WTC11 (cell line): Measurements from ENCODE around the gene THEM5. TPM values are rescaled to one million over a fixed set of nuclear protein-coding genes. Genes with fewer than 3 reads are reported as not detected.
"Not testable (repeated sequence)": the region's sequence is repeated elsewhere in the genome, so short reads cannot be mapped to it uniquely, and the experiment has no call there.

ENCODE experiments used
- ATAC-seq: fragments of 200-7000 bp; cut with Tn5 transposase; 2 replicates; pipeline ENCODE4 v1.10.0; 2021; ENCODE audit warnings: mild to moderate bottlenecking, moderate library complexity
- CTCF ChIA-PET: fragments of 300-600 bp; sonication (Branson Sonifier 250); formaldehyde crosslinking; loops from one replicate; lab custom pipeline; 2021; ENCODE audit warnings: antibody characterized with exemption; lab: Charles Lee
- POLR2A ChIA-PET: fragments of 350-600 bp; sonication (Branson Sonifier 250); formaldehyde crosslinking; loops from one replicate; lab custom pipeline; 2021; ENCODE audit warnings: antibody characterized with exemption; lab: Charles Lee
- DNase-seq: peaks from one replicate; pipeline ENCODE4 v3.0.0; 2021; ENCODE audit warnings: low spot score
- H3K27ac Mint-ChIP-seq: 2 replicates; pipeline ENCODE4 v1.8.0; 2021; ENCODE audit warnings: mixed read lengths
- H3K27me3 Mint-ChIP-seq: 2 replicates; pipeline ENCODE4 v1.8.0; 2021; ENCODE audit warnings: low read depth, mild to moderate bottlenecking, moderate library complexity, mixed read lengths
- H3K36me3 Mint-ChIP-seq: 2 replicates; pipeline ENCODE4 v1.8.0; 2021; ENCODE audit warnings: mixed read lengths
- H3K4me1 Mint-ChIP-seq: 2 replicates; pipeline ENCODE4 v1.8.0; 2022; ENCODE audit warnings: mixed read lengths
- H3K4me3 Mint-ChIP-seq: 2 replicates; pipeline ENCODE4 v1.8.0; 2021; ENCODE audit warnings: mild to moderate bottlenecking, moderate library complexity, mixed read lengths
- H3K9me3 Mint-ChIP-seq: 2 replicates; pipeline ENCODE4 v1.8.0; 2021; ENCODE audit warnings: mixed read lengths
- ATF1 ChIP-seq: sonication (generic); formaldehyde crosslinking; IDR thresholded peaks from 2 replicates; pipeline ENCODE4 v1.8.1; 2023; ENCODE audit warnings: mild to moderate bottlenecking, moderate library complexity, missing genetic modification reagents
- E2F5 ChIP-seq: sonication (generic); formaldehyde crosslinking; IDR thresholded peaks from 2 replicates; pipeline ENCODE4 v1.8.1; 2022; ENCODE audit warnings: mild to moderate bottlenecking, moderate library complexity, missing genetic modification reagents
- ETV6 ChIP-seq: sonication (generic); formaldehyde crosslinking; IDR thresholded peaks from 2 replicates; pipeline ENCODE4 v1.8.1; 2022; ENCODE audit warnings: mild to moderate bottlenecking, missing genetic modification reagents
- GABPB1 ChIP-seq: sonication (generic); formaldehyde crosslinking; IDR thresholded peaks from 2 replicates; pipeline ENCODE4 v1.8.1; 2023; ENCODE audit warnings: mild to moderate bottlenecking, missing genetic modification reagents
- GTF2I ChIP-seq: fragments of 250-450 bp; sonication (Bioruptor Pico); conservative IDR thresholded peaks from 2 replicates; pipeline ENCODE4 v1.4.0; 2021; ENCODE audit warnings: mild to moderate bottlenecking
- MLX ChIP-seq: sonication (generic); formaldehyde crosslinking; IDR thresholded peaks from 2 replicates; pipeline ENCODE4 v1.8.1; 2023; ENCODE audit warnings: mild to moderate bottlenecking, missing genetic modification reagents, moderate library complexity
- NR1H2 ChIP-seq: sonication (generic); formaldehyde crosslinking; IDR thresholded peaks from 2 replicates; pipeline ENCODE4 v1.9.0; 2021; ENCODE audit warnings: mild to moderate bottlenecking, moderate library complexity, missing genetic modification reagents
- SP1 ChIP-seq: sonication (generic); formaldehyde crosslinking; conservative IDR thresholded peaks from 2 replicates; pipeline ENCODE4 v1.8.1; 2022; ENCODE audit warnings: missing genetic modification reagents
- ZNF121 ChIP-seq: sonication (generic); formaldehyde crosslinking; IDR thresholded peaks from 2 replicates; pipeline ENCODE4 v1.8.0; 2023; ENCODE audit warnings: missing genetic modification reagents
- ZNF671 ChIP-seq: fragments of 250-450 bp; sonication (Bioruptor Pico); IDR thresholded peaks from 2 replicates; pipeline ENCODE4 v1.8.0; 2021; ENCODE audit warnings: mild to moderate bottlenecking
- total RNA-seq: library from RNA; stranded (reverse); gene quantifications from 3 replicates; pipeline ENCODE4 v1.2.3, GENCODE V29; 2021
- TF ChIP-seq, protein P1 (sequence below): sonication (generic); formaldehyde crosslinking; IDR thresholded peaks from 2 replicates; pipeline ENCODE4 v1.8.0; 2022; ENCODE audit warnings: mild to moderate bottlenecking, missing genetic modification reagents
- TF ChIP-seq, protein P2 (sequence below): sonication (generic); formaldehyde crosslinking; IDR thresholded peaks from 2 replicates; pipeline ENCODE4 v1.8.0; 2022; ENCODE audit warnings: mild to moderate bottlenecking, missing genetic modification reagents

THEM5 gene
- total RNA-seq, 1 experiment from 2014 or later = not detected

DNA sequence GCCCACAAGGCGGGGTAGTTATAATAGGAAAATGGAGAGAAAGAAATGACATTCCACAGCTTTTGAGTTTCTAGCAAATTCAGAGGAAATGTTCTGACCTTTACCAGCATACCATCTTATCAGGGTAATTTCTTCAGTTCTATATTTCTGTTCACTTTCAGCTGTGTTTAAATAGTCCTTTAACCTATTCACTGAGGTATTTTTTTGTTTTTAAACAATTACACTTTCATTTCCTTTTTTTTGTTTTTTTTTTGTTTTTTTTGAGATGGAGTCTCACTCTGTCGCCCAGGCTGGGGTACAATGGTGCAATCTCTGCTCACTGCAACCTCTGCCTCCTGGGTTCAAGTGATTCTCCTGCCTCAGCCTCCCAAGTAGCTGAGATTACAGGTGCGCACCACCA, 30.9 kb upstream of the THEM5 start:
- Mint-ChIP-seq H3K9me3 (peaks cover 10% of the 10 kb centered on the region), H3K36me3 (peaks cover 20% of the 10 kb centered on the region)
- H3K4me1 Mint-ChIP-seq, H3K27ac Mint-ChIP-seq, ATAC-seq, H3K4me3 Mint-ChIP-seq, DNase-seq, H3K27me3 Mint-ChIP-seq: not testable (repeated sequence)
- ChIA-PET POLR2A (interaction anchor here (0.6 to 0.7 kb wide), 2 partner anchors 57 to 117 kb away, joined by 4 read pairs; no protein-coding TSS in a partner anchor), CTCF (interaction anchor here (0.7 to 0.9 kb wide), 2 partner anchors 49 to 84 kb away, joined by 3 read pairs; no protein-coding TSS in a partner anchor)

DNA sequence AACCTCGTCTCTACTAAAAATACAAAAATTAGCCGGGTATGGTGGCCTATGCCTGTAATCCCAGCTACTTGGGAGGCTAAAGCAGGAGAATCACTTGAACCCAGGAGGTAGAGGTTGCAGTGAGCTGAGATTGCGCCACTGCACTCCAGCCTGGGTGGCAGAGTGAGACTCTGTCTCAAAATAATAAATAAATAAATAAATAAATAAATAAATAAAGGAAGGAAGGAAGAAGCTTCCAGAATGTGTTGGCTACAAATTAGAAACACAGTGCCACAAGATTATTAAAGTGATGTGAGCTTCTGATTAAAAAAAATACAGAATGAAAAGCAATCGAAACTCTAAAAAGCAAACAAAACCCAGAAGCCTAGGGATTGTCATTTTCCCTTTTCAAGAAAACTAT, 30.4 kb upstream of the THEM5 start:
- H3K36me3 Mint-ChIP-seq = peaks cover 20% of the 10 kb centered on the region
- H3K4me1 Mint-ChIP-seq, H3K4me3 Mint-ChIP-seq, H3K27ac Mint-ChIP-seq, H3K27me3 Mint-ChIP-seq, DNase-seq, ATAC-seq: not testable (repeated sequence)
- peaks cover 10% of the 10 kb centered on the region for H3K9me3 Mint-ChIP-seq
- POLR2A ChIA-PET = interaction anchor here (0.6 kb wide), 1 partner anchor 56 kb away, joined by 4 read pairs; no protein-coding TSS in a partner anchor
- CTCF ChIA-PET = interaction anchor here (0.9 kb wide), 1 partner anchor 85 kb away, joined by 3 read pairs; no protein-coding TSS in a partner anchor

DNA sequence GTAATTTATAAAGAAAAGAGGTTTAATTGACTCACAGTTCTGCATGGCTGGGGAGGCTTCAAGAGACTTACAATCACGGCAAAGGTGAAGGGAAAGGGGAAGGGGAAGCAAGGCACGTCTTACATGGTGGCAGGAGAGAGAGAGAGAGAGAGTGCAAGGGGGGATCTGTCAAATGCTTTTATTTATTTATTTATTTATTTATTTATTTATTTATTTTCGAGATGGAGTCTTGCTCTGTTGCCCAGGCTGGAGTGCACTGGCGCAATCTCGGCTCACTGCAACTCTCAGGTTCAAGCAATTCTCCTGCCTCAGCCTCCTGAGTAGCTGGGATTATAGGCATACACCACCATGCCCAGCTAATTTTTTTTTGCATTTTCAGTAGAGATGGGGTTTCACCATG, 29.4 kb upstream of the THEM5 start:
- H3K27ac Mint-ChIP-seq, H3K4me1 Mint-ChIP-seq, POLR2A ChIA-PET, H3K27me3 Mint-ChIP-seq, CTCF ChIA-PET, ATAC-seq, H3K9me3 Mint-ChIP-seq, DNase-seq, H3K4me3 Mint-ChIP-seq: not testable (repeated sequence)
- H3K36me3 Mint-ChIP-seq = peaks cover 18% of the 10 kb centered on the region

DNA sequence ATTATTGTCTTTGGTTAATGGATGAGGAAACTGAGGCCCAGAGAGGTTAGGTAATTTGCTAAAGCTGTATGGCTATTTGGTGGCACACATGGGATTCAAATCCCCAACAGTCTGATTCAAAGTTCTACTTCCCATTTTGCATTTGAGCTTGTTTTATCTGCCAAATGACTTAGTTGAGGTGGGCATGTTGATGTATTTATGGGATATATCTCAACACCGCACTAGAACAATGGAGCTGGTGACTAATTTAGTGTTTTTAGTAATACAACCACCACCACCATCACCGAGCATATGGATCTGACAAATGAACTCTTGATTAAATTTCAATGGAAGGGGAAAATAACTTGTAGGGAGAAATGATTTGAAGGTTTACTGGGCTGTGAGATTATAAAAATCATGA, 29.0 kb upstream of the THEM5 start:
- Mint-ChIP-seq H3K27ac (no peak overlapping the region), H3K4me3 (no peak overlapping the region), H3K27me3 (no peaks in the 10 kb centered on the region; the same call in 1 of the 2 replicates), H3K36me3 (peaks cover 15% of the 10 kb centered on the region), H3K4me1 (no peaks in the 10 kb centered on the region), H3K9me3 (peaks cover 6% of the 10 kb centered on the region)
- DNase-seq (no peak), ATAC-seq (no peak)
- ChIA-PET CTCF (interaction anchor here (0.6 to 1.6 kb wide), 5 partner anchors 29 to 130 kb away, joined by 3 to 10 read pairs (median 4); partner anchors contain the start of genes C2CD4D and THEM5), POLR2A (no interaction called here)
- no peak for TF ChIP-seq ZNF671 (CRISPR knock-in tag)
- TF ChIP-seq ETV6 (CRISPR knock-in tag) = no peak
- TF ChIP-seq NR1H2 (CRISPR knock-in tag) = no peak
- no peak for TF ChIP-seq ZNF121 (CRISPR knock-in tag)
- TF ChIP-seq GTF2I (CRISPR knock-in tag) = no peak
- TF ChIP-seq, protein P1, sequence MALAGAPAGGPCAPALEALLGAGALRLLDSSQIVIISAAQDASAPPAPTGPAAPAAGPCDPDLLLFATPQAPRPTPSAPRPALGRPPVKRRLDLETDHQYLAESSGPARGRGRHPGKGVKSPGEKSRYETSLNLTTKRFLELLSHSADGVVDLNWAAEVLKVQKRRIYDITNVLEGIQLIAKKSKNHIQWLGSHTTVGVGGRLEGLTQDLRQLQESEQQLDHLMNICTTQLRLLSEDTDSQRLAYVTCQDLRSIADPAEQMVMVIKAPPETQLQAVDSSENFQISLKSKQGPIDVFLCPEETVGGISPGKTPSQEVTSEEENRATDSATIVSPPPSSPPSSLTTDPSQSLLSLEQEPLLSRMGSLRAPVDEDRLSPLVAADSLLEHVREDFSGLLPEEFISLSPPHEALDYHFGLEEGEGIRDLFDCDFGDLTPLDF (CRISPR knock-in tag) = no peak
- no peak for TF ChIP-seq GABPB1 (CRISPR knock-in tag)
- TF ChIP-seq ATF1 (CRISPR knock-in tag) = no peak
- no peak for TF ChIP-seq SP1 (CRISPR knock-in tag)

- Mint-ChIP-seq H3K4me1 (no peaks in the 10 kb centered on the region), H3K4me3 (no peak overlapping the region), H3K36me3 (peaks cover 8% of the 10 kb centered on the region), H3K27ac (no peak overlapping the region), H3K9me3 (peaks cover under 1% of the 10 kb centered on the region), H3K27me3 (no peaks in the 10 kb centered on the region; the same call in 1 of the 2 replicates)
- ChIA-PET POLR2A (interaction anchor here (1.3 kb wide), 1 partner anchor 42 kb away, joined by 6 read pairs; the partner anchor contains the start of gene C2CD4D), CTCF (interaction anchor here (0.7 to 1.6 kb wide), 18 partner anchors 10 to 147 kb away, joined by 3 to 10 read pairs (median 4); partner anchors contain the start of genes C2CD4D, MRPL9 and THEM5)
- ATAC-seq (no peak), DNase-seq (no peak)
- TF ChIP-seq ETV6 (CRISPR knock-in tag) (no peak), E2F5 (CRISPR knock-in tag) (no peak), MLX (CRISPR knock-in tag) (no peak)
- TF ChIP-seq, protein P2, sequence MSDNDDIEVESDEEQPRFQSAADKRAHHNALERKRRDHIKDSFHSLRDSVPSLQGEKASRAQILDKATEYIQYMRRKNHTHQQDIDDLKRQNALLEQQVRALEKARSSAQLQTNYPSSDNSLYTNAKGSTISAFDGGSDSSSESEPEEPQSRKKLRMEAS (CRISPR knock-in tag) = no peak
These were observed 28.0 kb upstream of the THEM5 start for GRCh38 chr1:151881479-151881878.
